Measurements from ENCODE around the gene CD58.

DNA sequence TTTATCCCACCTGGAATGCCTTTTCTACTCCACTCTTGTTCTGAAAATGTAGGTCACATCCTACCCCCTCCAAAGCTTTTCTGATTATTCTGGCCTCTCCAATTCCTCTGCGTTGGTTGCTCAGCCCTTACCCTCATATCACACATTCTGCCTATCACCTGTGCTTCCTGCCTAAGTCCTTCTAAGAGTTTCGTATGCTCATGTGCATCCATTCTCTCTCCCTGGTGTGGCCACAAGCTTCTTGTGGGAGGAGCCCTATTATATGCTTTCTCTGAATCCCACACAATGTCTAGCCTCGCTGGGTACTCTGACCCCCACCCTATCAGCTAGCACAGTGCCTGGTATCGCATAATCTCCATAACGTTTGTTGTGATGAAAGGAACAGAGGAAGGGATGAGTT lies 54.2 kb downstream of the CD58 start:
- TF ChIP-seq, protein P1, sequence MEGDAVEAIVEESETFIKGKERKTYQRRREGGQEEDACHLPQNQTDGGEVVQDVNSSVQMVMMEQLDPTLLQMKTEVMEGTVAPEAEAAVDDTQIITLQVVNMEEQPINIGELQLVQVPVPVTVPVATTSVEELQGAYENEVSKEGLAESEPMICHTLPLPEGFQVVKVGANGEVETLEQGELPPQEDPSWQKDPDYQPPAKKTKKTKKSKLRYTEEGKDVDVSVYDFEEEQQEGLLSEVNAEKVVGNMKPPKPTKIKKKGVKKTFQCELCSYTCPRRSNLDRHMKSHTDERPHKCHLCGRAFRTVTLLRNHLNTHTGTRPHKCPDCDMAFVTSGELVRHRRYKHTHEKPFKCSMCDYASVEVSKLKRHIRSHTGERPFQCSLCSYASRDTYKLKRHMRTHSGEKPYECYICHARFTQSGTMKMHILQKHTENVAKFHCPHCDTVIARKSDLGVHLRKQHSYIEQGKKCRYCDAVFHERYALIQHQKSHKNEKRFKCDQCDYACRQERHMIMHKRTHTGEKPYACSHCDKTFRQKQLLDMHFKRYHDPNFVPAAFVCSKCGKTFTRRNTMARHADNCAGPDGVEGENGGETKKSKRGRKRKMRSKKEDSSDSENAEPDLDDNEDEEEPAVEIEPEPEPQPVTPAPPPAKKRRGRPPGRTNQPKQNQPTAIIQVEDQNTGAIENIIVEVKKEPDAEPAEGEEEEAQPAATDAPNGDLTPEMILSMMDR (optimal IDR thresholded peaks at IDR 0.05 in 1 of 3, IDR thresholded peaks at IDR 0.05 in 1 of 3, conservative IDR thresholded peaks at IDR 0.05 in 1 of 3; ENCODE audit: extremely low read depth in 1 of 3, insufficient read depth in 2 of 3, low read length in 3 of 3): no peak
- no peak for TF ChIP-seq EZH2 (IDR thresholded peaks at IDR 0.05; ENCODE audit: low read length)

All from keratinocyte (primary cell).